ENCODE results near the gene CD109. TPM values are rescaled to one million over a fixed set of nuclear protein-coding genes. Genes with fewer than 3 reads are reported as not detected.

Gene CD109
- total and polyA plus RNA-seq, 7 donors: under 0.01 to 32.1 (median 22.9) TPM

DNA sequence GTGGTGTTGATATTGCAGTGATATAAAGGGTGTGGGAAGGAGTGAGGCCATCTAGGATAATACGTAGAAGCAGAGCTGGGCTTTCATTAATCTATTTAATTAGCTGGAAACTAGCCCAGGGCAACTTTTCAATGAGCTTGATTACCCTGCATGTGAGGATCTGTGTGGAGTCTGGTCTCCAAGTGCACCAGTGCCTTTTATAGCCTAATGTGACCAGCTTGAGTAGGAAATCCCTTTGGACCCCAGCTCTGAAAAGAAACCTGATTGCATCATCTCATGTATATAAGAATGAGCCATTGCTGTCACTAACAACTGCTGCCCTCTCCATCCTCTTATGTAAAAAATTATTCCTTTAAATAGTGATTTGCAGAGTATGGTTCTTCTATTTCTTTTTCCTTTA lies 72.6 kb downstream of the CD109 start:
- peaks cover 0 to 2% (median 0%) of the 10 kb centered on the region in 4 donors for H3K9me3 ChIP-seq
- H3K4me3 ChIP-seq: no peak overlapping the region
- no peak overlapping the region for H3K27ac ChIP-seq
- no peak for DNase-seq
- peaks cover 0 to 31% (median 4%) of the 10 kb centered on the region in 4 donors for H3K36me3 ChIP-seq
- 78 to 82% methylated on average over 1 of the region's 1 CpG for WGBS, 2 donors
- no peak for TF ChIP-seq EP300 (IDR thresholded peaks at IDR 0.05)
- TF ChIP-seq POLR2AphosphoS5 (IDR thresholded peaks at IDR 0.05): no peak
- no peak for TF ChIP-seq POLR2A (IDR thresholded peaks at IDR 0.05)
- TF ChIP-seq, protein P1, sequence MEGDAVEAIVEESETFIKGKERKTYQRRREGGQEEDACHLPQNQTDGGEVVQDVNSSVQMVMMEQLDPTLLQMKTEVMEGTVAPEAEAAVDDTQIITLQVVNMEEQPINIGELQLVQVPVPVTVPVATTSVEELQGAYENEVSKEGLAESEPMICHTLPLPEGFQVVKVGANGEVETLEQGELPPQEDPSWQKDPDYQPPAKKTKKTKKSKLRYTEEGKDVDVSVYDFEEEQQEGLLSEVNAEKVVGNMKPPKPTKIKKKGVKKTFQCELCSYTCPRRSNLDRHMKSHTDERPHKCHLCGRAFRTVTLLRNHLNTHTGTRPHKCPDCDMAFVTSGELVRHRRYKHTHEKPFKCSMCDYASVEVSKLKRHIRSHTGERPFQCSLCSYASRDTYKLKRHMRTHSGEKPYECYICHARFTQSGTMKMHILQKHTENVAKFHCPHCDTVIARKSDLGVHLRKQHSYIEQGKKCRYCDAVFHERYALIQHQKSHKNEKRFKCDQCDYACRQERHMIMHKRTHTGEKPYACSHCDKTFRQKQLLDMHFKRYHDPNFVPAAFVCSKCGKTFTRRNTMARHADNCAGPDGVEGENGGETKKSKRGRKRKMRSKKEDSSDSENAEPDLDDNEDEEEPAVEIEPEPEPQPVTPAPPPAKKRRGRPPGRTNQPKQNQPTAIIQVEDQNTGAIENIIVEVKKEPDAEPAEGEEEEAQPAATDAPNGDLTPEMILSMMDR (IDR thresholded peaks at IDR 0.05): no peak
- no peaks in the 10 kb centered on the region for H3K4me1 ChIP-seq
- no peaks in the 10 kb centered on the region for H3K27me3 ChIP-seq
- intact Hi-C loops (cut with DNase I): no loop called here

DNA sequence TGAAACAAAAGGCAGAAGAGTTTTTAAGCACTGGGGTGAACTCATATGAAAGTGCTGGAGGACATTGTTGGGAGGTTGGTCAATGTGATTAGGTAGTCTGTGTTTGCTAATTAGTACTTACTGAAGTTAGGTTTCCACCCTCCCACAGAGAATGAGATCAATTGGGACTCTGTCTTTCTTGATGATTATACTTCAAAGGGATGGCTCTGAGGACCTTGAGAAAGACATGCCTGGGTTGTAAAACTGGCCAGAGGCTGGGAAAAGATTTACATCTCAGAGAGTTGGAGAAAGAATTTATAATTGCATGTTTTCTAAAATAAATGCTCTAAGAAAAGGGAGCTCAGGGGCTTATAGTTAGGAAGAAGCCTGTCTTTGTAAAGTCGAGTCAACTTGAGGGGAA lies 74.0 kb downstream of the CD109 start:
- Histone ChIP-seq H3K27ac (no peak overlapping the region), H3K9me3 (peaks cover 0 to 2% (median 0%) of the 10 kb centered on the region in 4 donors), H3K36me3 (peaks cover 0 to 31% (median 4%) of the 10 kb centered on the region in 4 donors), H3K4me3 (no peak overlapping the region), H3K4me1 (peaks cover 0 to 12% (median 9%) of the 10 kb centered on the region in 4 donors), H3K27me3 (no peaks in the 10 kb centered on the region)
- no peak for DNase-seq
- no peak for TF ChIP-seq POLR2AphosphoS5 (IDR thresholded peaks at IDR 0.05)
- no peak for TF ChIP-seq POLR2A (IDR thresholded peaks at IDR 0.05)
- no peak for TF ChIP-seq EP300 (IDR thresholded peaks at IDR 0.05)
- TF ChIP-seq, protein P1 (IDR thresholded peaks at IDR 0.05): no peak
- intact Hi-C loops (cut with DNase I): no loop called here
- 33 to 65% methylated on average over 1 of the region's 1 CpG for WGBS, 2 donors

DNA sequence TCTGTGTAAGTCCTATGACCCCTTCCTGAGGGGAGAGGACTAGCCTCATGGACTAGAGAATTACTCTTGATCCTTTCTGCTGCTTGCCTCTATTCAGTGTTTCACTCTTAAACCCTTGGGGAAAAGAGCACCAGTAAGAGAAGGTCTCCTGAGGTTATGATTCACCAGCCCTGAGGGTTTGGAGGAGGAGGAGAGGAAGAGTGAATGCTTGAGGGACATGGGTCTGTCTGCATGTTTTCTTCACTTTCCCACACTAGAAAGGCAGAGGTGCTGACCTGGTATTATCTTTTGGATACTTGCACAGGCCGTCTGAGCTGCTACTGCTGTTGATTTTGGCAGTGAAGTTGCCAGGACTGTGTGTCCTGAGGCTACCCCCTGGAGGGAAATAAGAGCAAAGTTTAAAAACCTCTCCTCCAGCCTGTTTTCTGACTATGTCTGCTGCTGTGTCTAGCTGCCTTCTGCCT lies 78.3 kb downstream of the CD109 start:
- no peaks in the 10 kb centered on the region for H3K27me3 ChIP-seq
- H3K4me3 ChIP-seq: no peak overlapping the region
- H3K9me3 ChIP-seq: peaks cover 0 to 2% (median 0%) of the 10 kb centered on the region in 4 donors
- peak; percentile 78 for DNase-seq
- WGBS, 2 donors: 11 to 49% methylated on average over 1 of the region's 1 CpG
- no peak for TF ChIP-seq EP300 (IDR thresholded peaks at IDR 0.05)
- TF ChIP-seq, protein P1 (IDR thresholded peaks at IDR 0.05): no peak
- TF ChIP-seq POLR2A (IDR thresholded peaks at IDR 0.05): no peak
- peak in 3 of 4 donors; percentile 28 to 63 (median 62) for TF ChIP-seq POLR2AphosphoS5 (IDR thresholded peaks at IDR 0.05)
- H3K27ac ChIP-seq: peak overlapping the region in 3 of 4 donors; percentile 54 to 69 (median 64)
- peaks cover 0 to 15% (median 10%) of the 10 kb centered on the region in 4 donors for H3K4me1 ChIP-seq
- intact Hi-C loops (cut with DNase I): no loop called here
- H3K36me3 ChIP-seq: peaks cover 0 to 19% (median 0%) of the 10 kb centered on the region in 4 donors

DNA sequence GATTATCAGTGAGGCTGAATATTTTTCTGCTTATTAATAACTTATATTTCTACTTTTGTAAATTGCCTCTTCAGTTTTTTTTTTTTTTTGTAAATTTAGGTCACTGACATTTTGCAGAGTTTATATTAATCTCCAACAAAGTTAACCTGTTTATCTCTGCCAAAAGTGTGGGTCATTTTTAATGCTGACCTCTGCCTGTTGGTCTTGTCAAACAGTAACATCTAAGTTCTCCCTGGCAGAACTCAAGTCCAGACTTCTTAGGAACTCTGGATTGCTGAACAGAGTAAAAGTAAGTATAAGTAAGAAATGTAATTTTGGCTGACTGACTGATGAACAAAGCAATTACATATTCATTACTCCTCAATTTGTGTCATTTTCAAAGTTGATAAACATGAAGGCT lies 83.9 kb downstream of the CD109 start:
- no peak for TF ChIP-seq EP300 (IDR thresholded peaks at IDR 0.05)
- TF ChIP-seq, protein P1 (IDR thresholded peaks at IDR 0.05): no peak
- TF ChIP-seq POLR2A (IDR thresholded peaks at IDR 0.05): no peak
- no peak for TF ChIP-seq POLR2AphosphoS5 (IDR thresholded peaks at IDR 0.05)
- no peak overlapping the region for H3K4me3 ChIP-seq
- no peak overlapping the region for H3K27ac ChIP-seq
- DNase-seq: no peak
- H3K9me3 ChIP-seq: no peaks in the 10 kb centered on the region
- intact Hi-C loops (cut with DNase I): no loop called here
- H3K27me3 ChIP-seq: no peaks in the 10 kb centered on the region
- peaks cover 0 to 28% (median 0%) of the 10 kb centered on the region in 4 donors for H3K36me3 ChIP-seq
- peaks cover 0 to 9% (median 1%) of the 10 kb centered on the region in 4 donors for H3K4me1 ChIP-seq

DNA sequence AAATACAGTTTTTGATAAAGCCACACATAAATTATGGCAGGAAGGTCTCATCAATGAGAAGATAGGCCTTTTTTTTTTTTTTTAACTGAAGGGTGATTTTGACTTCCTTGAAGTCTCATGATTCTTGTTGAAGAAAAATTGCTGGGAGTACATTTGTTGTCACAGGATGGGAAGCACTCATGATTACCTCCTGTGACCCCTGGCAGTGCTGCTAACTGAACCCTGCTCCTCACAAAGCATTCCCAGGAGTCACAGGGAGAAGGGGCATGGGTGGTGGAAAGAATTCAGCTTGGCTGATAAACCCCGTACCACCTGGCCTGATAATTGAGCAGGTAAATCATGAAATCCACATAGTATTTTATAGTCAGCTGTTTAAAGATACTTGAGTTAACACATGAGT lies 86.9 kb downstream of the CD109 start:
- H3K4me3 ChIP-seq: no peak overlapping the region
- TF ChIP-seq, protein P1 (IDR thresholded peaks at IDR 0.05): no peak
- TF ChIP-seq EP300 (IDR thresholded peaks at IDR 0.05) (no peak), POLR2A (IDR thresholded peaks at IDR 0.05) (no peak), POLR2AphosphoS5 (IDR thresholded peaks at IDR 0.05) (no peak)
- intact Hi-C loops (cut with DNase I): no loop called here
- peaks cover 0 to 6% (median 0%) of the 10 kb centered on the region in 4 donors for H3K4me1 ChIP-seq
- no peak overlapping the region for H3K27ac ChIP-seq
- 35 to 63% methylated on average over 1 of the region's 1 CpG for WGBS, 2 donors
- H3K27me3 ChIP-seq: no peaks in the 10 kb centered on the region
- no peaks in the 10 kb centered on the region for H3K9me3 ChIP-seq
- peaks cover 0 to 54% (median 0%) of the 10 kb centered on the region in 4 donors for H3K36me3 ChIP-seq
- no peak for DNase-seq
